Measurements from ENCODE around the gene ZNF724. TPM values are rescaled to one million over a fixed set of nuclear protein-coding genes. Genes with fewer than 3 reads are reported as not detected.

Gene ZNF724
- total and polyA plus RNA-seq, 2 of the 13 experiments (the other 11 are each of a cell fraction or from before 2014, with no cell fraction given): 1.5 to 15.0 TPM

- no peak for TF ChIP-seq ZBTB34 (CRISPR knock-in tag; IDR thresholded peaks at IDR 0.05)
- TF ChIP-seq ZNF326 (CRISPR knock-in tag; IDR thresholded peaks at IDR 0.05; ENCODE audit: borderline replicate concordance): no peak
- 0 out of 2 replicates have a peak, but pooled peaks have one; percentile 26 for TF ChIP-seq THAP11 (CRISPR knock-in tag; IDR thresholded peaks at IDR 0.05)
- TF ChIP-seq NCOA5 (CRISPR knock-in tag; IDR thresholded peaks at IDR 0.05): no peak
- TF ChIP-seq ZNF557 (CRISPR knock-in tag; IDR thresholded peaks at IDR 0.05): no peak
- no peak for TF ChIP-seq FOXO1 (CRISPR knock-in tag; IDR thresholded peaks at IDR 0.05)
- no peak for TF ChIP-seq ISL2 (CRISPR knock-in tag; IDR thresholded peaks at IDR 0.05)
- no peak for TF ChIP-seq RAD21 (CRISPR knock-in tag; IDR thresholded peaks at IDR 0.05)
- no peak for TF ChIP-seq CREM (IDR thresholded peaks at IDR 0.05)
- no peak for TF ChIP-seq CREM (CRISPR knock-in tag; IDR thresholded peaks at IDR 0.05)
- no peak for TF ChIP-seq ZSCAN25 (CRISPR knock-in tag; IDR thresholded peaks at IDR 0.05)
- TF ChIP-seq SNRNP70 (IDR thresholded peaks at IDR 0.05; ENCODE audit: low read depth, low read length): no peak
- no peak for TF ChIP-seq HNF4A (CRISPR knock-in tag; IDR thresholded peaks at IDR 0.05)
- TF ChIP-seq, protein P1, sequence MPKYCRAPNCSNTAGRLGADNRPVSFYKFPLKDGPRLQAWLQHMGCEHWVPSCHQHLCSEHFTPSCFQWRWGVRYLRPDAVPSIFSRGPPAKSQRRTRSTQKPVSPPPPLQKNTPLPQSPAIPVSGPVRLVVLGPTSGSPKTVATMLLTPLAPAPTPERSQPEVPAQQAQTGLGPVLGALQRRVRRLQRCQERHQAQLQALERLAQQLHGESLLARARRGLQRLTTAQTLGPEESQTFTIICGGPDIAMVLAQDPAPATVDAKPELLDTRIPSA (CRISPR knock-in tag; IDR thresholded peaks at IDR 0.05; ENCODE audit: borderline replicate concordance): no peak; the same call in 1 of the 2 replicates
- TF ChIP-seq MYC (CRISPR knock-in tag; IDR thresholded peaks at IDR 0.05; ENCODE audit: borderline replicate concordance): peak; percentile 66; the same call in 1 of the 2 replicates
- peak; percentile 69; the same call in 1 of the 2 replicates for TF ChIP-seq ZNF564 (CRISPR knock-in tag; IDR thresholded peaks at IDR 0.05)
- no peak for TF ChIP-seq SIX1 (CRISPR knock-in tag; IDR thresholded peaks at IDR 0.05; ENCODE audit: borderline replicate concordance)
- no peak for TF ChIP-seq ZFP82 (CRISPR knock-in tag; IDR thresholded peaks at IDR 0.05; ENCODE audit: borderline replicate concordance)
- no peak for TF ChIP-seq MTF2 (CRISPR knock-in tag; IDR thresholded peaks at IDR 0.05; ENCODE audit: borderline replicate concordance)
- TF ChIP-seq ZSCAN22 (CRISPR knock-in tag; IDR thresholded peaks at IDR 0.05): no peak
- TF ChIP-seq FOSL1 (CRISPR knock-in tag; IDR thresholded peaks at IDR 0.05; ENCODE audit: borderline replicate concordance): no peak
- TF ChIP-seq TEF (CRISPR knock-in tag; IDR thresholded peaks at IDR 0.05): no peak
- TF ChIP-seq RFX3 (CRISPR knock-in tag; IDR thresholded peaks at IDR 0.05): no peak
- TF ChIP-seq DNMT3B (CRISPR knock-in tag; conservative IDR thresholded peaks at IDR 0.05): no peak; the same call in 1 of the 2 replicates
- peak; percentile 48 for TF ChIP-seq MEIS2 (CRISPR knock-in tag; IDR thresholded peaks at IDR 0.05)
- TF ChIP-seq ZFP36 (IDR thresholded peaks at IDR 0.05; ENCODE audit: borderline replicate concordance, low read depth, low read length, partially characterized antibody): no peak
- TF ChIP-seq, protein P2, sequence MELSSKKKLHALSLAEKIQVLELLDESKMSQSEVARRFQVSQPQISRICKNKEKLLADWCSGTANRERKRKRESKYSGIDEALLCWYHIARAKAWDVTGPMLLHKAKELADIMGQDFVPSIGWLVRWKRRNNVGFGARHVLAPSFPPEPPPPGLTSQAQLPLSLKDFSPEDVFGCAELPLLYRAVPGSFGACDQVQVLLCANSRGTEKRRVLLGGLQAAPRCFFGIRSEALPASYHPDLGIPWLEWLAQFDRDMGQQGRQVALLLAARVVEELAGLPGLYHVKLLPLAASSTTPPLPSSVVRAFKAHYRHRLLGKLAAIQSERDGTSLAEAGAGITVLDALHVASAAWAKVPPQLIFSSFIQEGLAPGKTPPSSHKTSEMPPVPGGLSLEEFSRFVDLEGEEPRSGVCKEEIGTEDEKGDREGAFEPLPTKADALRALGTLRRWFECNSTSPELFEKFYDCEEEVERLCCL (CRISPR knock-in tag; IDR thresholded peaks at IDR 0.05; ENCODE audit: borderline replicate concordance): no peak
- TF ChIP-seq, protein P3, sequence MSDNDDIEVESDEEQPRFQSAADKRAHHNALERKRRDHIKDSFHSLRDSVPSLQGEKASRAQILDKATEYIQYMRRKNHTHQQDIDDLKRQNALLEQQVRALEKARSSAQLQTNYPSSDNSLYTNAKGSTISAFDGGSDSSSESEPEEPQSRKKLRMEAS (IDR thresholded peaks at IDR 0.05): no peak; the same call in 1 of the 2 replicates
- peak; percentile 54 for TF ChIP-seq YEATS4 (CRISPR knock-in tag; IDR thresholded peaks at IDR 0.05; ENCODE audit: borderline replicate concordance)
Observed at GRCh38 chr19:23273590-23274412, 23.6 kb upstream of the ZNF724 start (continued).
